ENCODE measurements around the gene NHERF2.
"Not testable (repeated sequence)": the region's sequence is repeated elsewhere in the genome, so short reads cannot be mapped to it uniquely, and the experiment has no call there.

NHERF2 gene

DNA sequence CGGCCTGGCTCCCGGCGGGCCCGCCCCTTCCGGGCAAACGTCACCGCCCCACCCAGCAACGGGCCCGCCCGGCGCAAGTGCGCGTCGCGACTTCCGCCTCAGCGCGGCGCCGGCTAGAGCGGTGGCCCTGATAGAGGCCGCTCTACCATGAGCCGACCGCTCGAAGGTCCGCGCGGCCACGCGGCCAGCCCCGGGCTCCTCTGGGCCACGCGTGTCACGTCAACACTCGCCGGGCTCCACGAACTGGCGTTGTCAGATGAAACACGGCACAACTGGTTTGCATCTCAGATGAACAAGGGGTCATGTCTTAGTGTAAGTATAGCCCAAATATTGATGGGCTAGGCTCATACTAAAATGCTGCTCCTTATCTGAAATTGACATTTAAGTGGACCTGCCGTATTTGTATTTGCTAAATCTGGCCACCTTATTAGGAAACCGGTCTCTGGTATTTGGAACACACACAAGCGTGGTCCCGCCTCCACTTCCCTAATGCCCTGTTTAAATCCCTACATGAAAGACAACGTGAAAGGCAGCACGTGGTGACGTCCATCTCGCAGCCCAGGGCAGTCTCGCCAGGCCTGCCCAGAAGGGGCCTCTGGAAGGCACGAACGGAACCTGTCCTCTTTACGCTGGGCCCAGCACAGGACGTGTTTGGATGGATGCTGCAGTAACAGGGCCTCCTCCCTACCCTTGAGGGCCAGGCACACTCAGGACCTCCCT lies 16.8 kb upstream of the NHERF2 start, which contains the start of gene ZNF598:
Gene ZNF598, minus strand, starts transcription at position 31 of the 720 bp plus-strand sequence.
- H3K4me1 Mint-ChIP-seq: peaks cover 47% of the 10 kb centered on the region
- peak within 1 kb of the TSS; percentile 96 to 97 for H3K4me3 Mint-ChIP-seq
- H3K27me3 Mint-ChIP-seq: no peaks in the 10 kb centered on the region
- peak; percentile 76 to 79 for DNase-seq
- no peaks in the 10 kb centered on the region for H3K9me3 Mint-ChIP-seq
- peak; percentile 93 for ATAC-seq
- peak within 1 kb of the TSS; percentile 97 for H3K27ac Mint-ChIP-seq

DNA sequence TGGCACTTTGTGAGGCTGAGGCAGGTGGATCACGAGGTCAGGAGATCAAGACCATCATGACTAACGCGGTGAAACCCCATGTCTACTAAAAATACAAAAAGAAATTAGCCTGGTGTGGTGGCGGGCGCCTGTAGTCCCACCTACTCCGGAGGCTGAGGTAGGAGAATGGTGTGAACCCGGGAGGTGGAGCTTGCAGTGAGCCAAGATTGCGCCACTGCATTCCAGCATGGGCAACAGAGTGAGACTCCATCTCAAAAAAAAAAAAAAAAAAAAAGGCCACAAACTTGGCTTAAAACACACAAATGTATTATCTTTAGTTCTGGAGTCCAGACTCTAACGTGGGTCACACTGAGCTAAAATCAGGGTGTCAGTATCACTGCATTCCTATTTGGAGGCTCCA lies 15.0 kb upstream of the NHERF2 start:
- not testable (repeated sequence) for H3K27me3 Mint-ChIP-seq, ATAC-seq, DNase-seq, H3K27ac Mint-ChIP-seq, H3K9me3 Mint-ChIP-seq, H3K4me3 Mint-ChIP-seq
- peaks cover 29% of the 10 kb centered on the region for H3K4me1 Mint-ChIP-seq

DNA sequence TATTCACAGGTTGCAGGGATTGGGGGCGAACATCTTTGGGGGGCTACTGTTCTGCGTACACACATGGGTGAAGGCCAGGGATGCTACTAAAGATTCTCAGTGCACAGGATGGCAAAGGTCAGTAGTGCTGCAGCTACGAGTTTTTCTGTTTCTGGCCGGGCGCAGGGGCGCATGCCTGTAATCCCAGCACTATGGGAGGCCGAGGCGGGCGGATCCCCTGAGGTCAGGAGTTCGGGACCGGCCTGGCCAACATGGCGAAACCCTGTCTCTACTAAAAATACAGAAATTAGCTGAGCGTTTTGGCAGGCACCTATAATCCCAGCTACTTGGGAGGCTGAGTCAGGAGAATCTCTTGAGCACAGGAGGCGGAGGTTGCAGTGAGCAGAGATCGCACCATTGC lies 13.2 kb upstream of the NHERF2 start:
- H3K27ac Mint-ChIP-seq: no peak overlapping the region
- H3K4me3 Mint-ChIP-seq: no peak overlapping the region
- ATAC-seq (no peak), DNase-seq (no peak)
- peaks cover 9% of the 10 kb centered on the region for H3K27me3 Mint-ChIP-seq
- H3K9me3 Mint-ChIP-seq: no peaks in the 10 kb centered on the region
- peaks cover 11% of the 10 kb centered on the region for H3K4me1 Mint-ChIP-seq

DNA sequence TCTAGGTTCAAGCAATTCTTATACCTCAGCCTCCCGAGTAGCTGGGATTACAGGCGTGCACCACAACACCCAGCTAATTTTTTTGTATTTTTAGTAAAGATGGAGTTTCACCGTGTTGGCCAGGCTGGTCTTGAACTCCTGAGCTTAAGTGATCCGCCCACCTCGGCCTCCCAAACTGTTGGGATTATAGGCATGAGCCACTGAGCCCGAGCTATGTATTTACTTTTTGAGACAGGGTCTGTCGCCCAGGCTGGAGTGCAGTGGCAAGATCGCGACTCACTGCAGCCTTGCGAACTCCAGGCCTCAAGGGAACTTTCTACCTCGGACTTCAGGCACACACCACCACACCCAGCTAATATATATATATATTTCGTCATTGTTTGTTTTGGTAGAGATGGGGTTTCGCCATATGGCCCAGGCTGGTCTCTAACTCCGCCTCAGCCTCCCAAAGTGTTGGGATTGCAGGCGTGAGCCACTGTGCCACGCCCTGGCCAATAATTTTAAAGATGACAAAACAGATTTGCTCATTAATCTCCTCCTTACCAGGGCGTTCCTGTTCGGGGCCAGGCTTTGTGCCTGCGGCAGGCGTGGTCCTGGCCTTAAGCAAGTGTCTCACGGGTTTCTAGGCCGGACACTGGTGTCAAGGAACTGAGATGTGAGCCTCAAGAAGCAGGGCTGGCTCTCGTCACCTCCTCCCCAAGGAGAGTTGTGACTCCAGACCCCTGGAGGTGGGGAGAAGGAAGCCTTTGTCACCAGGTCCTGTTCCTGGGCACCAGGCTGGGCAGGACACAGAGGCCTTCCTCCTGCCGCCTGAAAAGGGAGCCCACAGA lies 11.4 kb upstream of the NHERF2 start:
- Mint-ChIP-seq H3K4me1 (peaks cover 9% of the 10 kb centered on the region), H3K4me3 (no peak overlapping the region), H3K9me3 (no peaks in the 10 kb centered on the region), H3K27me3 (peaks cover 27% of the 10 kb centered on the region), H3K27ac (peak overlapping the region; percentile 52 to 59)
- ATAC-seq: no peak
- no peak for DNase-seq

DNA sequence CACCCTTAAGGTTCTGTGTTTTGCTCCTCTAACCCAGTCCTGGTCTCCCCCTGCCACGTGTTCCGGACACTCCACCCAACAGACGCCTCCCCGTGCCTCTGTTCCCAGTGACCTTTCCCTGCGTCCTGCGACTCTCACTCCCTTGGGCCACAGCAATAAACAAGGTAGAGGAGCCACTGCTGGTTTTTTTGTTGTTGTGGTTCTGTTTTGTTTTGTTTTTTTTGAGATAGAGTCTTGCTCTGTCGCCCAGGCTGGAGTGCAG lies 10.8 kb upstream of the NHERF2 start:
- H3K9me3 Mint-ChIP-seq: no peaks in the 10 kb centered on the region
- H3K27me3 Mint-ChIP-seq: peaks cover 32% of the 10 kb centered on the region
- H3K4me3 Mint-ChIP-seq: no peak overlapping the region
- ATAC-seq (no peak), DNase-seq (no peak)
- H3K4me1 Mint-ChIP-seq: peaks cover 11% of the 10 kb centered on the region
- no peak overlapping the region for H3K27ac Mint-ChIP-seq

DNA sequence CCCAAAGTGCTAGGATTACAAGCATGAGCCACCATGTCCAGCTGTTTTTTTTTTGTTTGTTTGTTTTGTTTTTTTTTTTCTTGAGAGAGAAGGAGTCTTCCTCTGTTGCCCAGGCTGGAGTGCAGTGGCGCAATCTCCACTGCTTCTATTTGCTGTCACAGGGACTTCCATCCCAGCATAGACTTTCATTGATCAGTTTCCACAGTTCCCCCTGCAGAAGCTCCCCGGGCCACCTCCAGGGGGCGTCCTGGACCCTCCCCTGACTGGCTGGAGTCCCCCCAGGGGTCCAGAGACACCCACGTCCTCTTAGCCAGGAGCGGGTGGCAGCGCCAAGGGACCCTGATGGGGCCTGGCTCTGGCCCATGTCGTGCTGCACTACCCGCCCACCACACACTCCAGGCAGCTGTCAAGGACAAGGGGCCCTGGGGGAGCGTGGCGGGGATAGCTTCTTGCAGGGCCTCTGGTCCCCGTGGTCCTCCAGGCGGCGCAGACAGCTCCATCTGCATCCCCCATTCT lies 10.2 kb upstream of the NHERF2 start:
- Mint-ChIP-seq H3K27me3 (peaks cover 38% of the 10 kb centered on the region), H3K9me3 (no peaks in the 10 kb centered on the region), H3K4me1 (peaks cover 17% of the 10 kb centered on the region), H3K27ac (peak overlapping the region in 1 of 2 donors; percentile 48), H3K4me3 (no peak overlapping the region)
- ATAC-seq (no peak), DNase-seq (no peak)

DNA sequence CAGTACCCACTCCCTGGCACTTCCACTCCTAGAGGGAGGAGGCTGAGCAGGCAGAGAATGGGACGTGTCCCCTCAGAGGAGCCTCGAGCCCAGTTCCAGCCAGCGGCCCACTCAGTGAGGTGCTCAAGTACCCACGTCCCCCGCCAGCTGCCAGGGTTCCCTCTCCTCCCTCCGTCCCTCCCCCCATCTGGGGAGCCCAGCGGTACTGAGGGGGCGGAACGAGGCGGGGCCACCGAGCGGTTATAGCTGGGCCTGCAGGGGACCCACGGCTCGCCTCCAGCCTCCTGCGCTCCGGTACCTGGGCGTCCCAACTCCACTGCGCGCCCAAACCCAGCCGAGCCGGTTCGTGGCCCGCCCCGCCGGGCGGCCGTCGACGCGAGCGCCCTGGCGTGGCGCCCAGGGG lies 7.2 kb upstream of the NHERF2 start, which contains the start of gene NPW:
Gene NPW, plus strand, starts transcription at position 268 of the 403 bp plus-strand sequence.
- ATAC-seq (peak; percentile 33), DNase-seq (peak; percentile 40 to 41)
- Mint-ChIP-seq H3K27ac (peak within 1 kb of the TSS in 1 of 2 donors; percentile 59), H3K9me3 (no peaks in the 10 kb centered on the region), H3K27me3 (peaks cover 55% of the 10 kb centered on the region), H3K4me1 (peaks cover 43% of the 10 kb centered on the region), H3K4me3 (peak within 1 kb of the TSS; percentile 71 to 86)

DNA sequence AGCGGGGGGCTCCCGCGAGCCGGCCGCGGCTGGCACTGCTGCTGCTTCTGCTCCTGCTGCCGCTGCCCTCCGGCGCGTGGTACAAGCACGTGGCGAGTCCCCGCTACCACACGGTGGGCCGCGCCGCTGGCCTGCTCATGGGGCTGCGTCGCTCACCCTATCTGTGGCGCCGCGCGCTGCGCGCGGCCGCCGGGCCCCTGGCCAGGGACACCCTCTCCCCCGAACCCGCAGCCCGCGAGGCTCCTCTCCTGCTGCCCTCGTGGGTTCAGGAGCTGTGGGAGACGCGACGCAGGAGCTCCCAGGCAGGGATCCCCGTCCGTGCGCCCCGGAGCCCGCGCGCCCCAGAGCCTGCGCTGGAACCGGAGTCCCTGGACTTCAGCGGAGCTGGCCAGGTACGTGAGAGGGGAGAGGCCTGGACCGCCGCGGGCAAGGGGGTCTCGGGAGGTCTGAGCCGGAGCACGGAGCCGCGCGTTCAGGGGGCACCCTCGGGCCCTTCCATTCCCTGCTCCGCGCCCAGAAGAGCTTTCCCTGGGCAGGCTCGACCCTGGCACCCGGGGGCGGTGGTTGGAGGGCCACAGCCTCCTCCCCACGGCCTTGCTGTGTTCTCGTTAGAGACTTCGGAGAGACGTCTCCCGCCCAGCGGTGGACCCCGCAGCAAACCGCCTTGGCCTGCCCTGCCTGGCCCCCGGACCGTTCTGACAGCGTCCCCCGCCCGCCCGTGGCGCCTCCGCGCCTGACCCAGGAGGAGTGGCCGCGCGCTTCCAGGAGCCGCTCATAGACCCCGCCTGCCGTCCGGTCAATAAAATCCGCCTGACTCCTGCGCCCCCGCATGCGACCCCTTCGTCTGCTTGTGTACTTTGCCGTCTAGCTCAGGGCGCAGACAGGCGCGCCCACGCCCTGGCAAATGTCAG lies 6.5 kb upstream of the NHERF2 start:
- H3K27ac Mint-ChIP-seq: peak overlapping the region in 1 of 2 donors; percentile 59
- no peaks in the 10 kb centered on the region for H3K9me3 Mint-ChIP-seq
- H3K4me1 Mint-ChIP-seq: peaks cover 44% of the 10 kb centered on the region
- H3K4me3 Mint-ChIP-seq: peak overlapping the region; percentile 71 to 86
- no peak for DNase-seq
- H3K27me3 Mint-ChIP-seq: peaks cover 60% of the 10 kb centered on the region
- no peak for ATAC-seq

DNA sequence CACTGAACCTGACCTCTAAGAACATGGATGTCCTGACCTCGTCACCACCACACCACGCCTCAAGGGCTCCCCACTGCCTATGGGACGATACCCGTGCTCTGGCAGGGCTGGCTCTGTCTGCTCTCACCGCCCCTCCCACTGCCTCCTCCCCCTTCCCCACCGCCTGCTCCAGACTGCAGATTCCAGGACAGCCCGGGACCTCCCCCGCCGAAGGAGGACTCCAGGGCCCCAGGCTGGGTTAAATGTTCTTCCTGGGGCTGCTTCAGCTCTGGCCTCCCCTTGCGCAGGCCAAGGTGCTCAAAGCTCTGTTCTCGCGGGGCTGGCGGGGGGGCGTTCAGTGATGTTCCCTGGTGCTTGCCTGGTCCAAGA lies 4.0 kb upstream of the NHERF2 start:
- DNase-seq (no peak), ATAC-seq (peak; percentile 53)
- peak overlapping the region in 1 of 2 donors; percentile 40 for H3K27ac Mint-ChIP-seq
- peaks cover 75% of the 10 kb centered on the region for H3K27me3 Mint-ChIP-seq
- no peaks in the 10 kb centered on the region for H3K9me3 Mint-ChIP-seq
- peaks cover 51% of the 10 kb centered on the region for H3K4me1 Mint-ChIP-seq
- peak overlapping the region; percentile 80 to 89 for H3K4me3 Mint-ChIP-seq

DNA sequence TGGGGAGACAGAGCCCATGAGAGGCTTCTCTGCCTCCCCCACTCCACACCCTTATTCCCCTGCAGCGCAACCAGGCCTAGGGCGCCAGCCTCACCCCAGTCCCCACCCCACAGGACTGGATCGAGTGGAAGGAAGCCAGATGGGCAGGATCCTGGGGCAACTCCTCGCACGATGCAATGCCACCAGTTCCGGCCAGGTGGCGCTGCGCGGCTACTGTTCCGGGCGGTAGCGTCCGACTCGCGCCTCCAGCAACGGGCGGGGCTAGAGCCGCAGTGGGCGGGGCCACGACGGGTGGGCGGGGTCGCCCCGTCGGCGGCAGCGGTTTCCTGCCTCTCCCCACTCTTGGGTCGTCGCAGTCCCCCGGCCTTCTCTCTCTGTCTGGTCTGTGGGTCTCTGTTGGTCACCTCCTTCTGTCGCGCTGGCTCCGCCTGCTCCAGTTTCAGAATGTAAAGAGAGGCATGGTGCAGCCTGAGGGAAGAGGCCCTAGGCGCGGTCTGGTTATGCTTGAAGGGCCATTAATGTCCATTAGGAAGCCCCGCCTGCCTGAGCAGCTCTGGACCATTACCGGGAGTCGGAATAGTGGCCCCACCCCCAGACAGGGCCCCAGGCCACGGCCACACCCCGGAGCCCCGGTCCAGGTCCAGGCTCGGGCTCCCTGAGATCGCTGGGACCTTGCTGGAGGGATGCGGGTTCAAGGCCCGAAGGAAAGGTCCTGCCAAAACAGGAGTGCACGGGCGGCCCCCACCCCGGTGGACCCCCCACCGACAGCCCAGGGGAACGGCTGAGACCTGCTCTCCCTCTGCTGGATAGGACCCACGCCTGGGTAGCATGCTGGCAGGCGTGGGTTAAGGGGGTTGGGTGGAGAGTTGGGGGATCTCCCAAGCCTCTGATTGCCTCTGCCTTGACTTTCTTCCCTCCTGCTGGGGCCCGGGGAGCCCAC lies 3.3 kb upstream of the NHERF2 start:
- H3K9me3 Mint-ChIP-seq: no peaks in the 10 kb centered on the region

DNA sequence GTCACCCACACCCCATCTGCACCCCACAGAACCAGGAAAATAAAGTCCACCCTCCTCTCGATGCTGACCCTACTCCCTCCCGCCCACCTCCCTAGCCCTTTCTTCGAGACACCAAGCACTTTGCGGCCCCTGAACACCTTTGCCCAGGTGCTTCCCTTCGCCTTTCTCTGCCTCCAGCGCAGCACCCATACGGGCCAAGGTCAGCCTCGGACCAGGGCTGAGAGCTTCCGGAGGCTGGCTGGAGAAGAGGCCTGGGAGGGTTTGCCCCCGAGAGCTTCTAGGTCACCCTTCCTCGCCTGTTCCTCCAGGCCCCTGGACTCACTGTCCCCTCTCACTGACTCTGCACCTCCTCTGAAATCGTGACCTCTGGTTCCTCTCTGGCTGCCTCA lies 2.7 kb upstream of the NHERF2 start:
- peaks cover 69% of the 10 kb centered on the region for H3K27me3 Mint-ChIP-seq
- H3K27ac Mint-ChIP-seq: no peak overlapping the region
- peaks cover 51% of the 10 kb centered on the region for H3K4me1 Mint-ChIP-seq
- H3K4me3 Mint-ChIP-seq: no peak overlapping the region
- H3K9me3 Mint-ChIP-seq: no peaks in the 10 kb centered on the region
- ATAC-seq: no peak
- no peak for DNase-seq

More for the DNA sequence above, 3.3 kb upstream of the NHERF2 start:
- H3K4me1 Mint-ChIP-seq: peaks cover 51% of the 10 kb centered on the region
- DNase-seq (peak; percentile 93 to 96), ATAC-seq (peak; percentile 81)
- peak overlapping the region in 1 of 2 donors; percentile 84 for H3K27ac Mint-ChIP-seq
- H3K4me3 Mint-ChIP-seq: peak overlapping the region; percentile 80 to 89
- H3K27me3 Mint-ChIP-seq: peaks cover 75% of the 10 kb centered on the region

DNA sequence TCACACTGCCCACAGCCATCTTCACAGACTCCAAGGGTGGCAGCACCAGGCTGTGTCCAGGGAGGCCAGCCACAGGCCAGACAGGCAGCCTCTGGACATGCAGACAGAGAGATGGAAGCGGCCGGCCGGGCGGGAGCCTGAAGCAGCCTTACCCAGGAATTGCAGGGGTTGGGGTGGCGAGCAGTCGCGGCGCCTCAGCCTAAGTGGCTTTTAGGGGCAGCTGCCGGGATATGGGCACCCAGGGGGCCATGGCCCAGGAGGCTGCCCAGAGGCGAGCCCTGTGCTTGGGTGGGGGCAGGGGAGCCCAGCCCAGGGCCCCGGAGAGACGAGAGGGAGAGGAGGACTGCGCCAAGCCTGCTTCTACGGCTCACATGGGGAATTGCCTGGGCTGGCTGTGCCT lies 1.5 kb upstream of the NHERF2 start:
- Mint-ChIP-seq H3K27ac (peak overlapping the region in 1 of 2 donors; percentile 84), H3K27me3 (peaks cover 58% of the 10 kb centered on the region), H3K4me3 (peak overlapping the region in 1 of 2 donors; percentile 74), H3K4me1 (peaks cover 46% of the 10 kb centered on the region), H3K9me3 (no peaks in the 10 kb centered on the region)
- ATAC-seq: no peak
- DNase-seq: no peak

DNA sequence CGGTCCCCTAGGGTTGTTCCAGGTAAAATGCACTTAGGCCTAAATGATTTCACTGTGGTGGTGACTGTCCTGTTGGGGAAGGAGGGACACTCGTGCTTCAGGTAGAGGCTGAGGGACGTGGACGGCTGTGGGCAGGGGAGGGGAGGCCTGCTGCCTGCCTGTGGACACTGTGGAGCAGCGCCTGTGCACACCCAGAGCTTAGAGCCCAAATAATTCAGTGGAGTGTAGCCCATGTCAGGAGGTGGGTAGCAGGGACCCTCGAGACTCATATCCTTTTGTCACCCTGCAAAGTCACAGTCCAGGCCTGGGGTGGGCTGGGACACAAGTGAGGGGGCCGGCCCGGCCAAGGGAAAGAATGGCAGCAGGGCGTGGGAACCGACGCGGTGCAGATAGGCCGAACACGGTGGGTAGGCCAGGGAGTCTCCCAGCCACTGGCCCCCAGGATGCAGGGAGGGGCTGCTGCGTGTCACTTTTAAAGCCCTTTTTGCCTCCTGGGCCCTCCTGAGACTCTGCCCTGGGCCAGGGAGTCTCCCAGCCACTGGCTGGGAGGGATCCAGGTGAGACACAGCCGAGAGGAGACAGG lies 733 bp upstream of the NHERF2 start:
- ATAC-seq: no peak
- Mint-ChIP-seq H3K4me1 (peaks cover 39% of the 10 kb centered on the region), H3K27me3 (peaks cover 51% of the 10 kb centered on the region), H3K4me3 (peak overlapping the region; percentile 32 to 74), H3K9me3 (no peaks in the 10 kb centered on the region), H3K27ac (peak overlapping the region in 1 of 2 donors; percentile 91)
- no peak for DNase-seq

Data from stimulated activated naive CD8-positive, alpha-beta T cell treated with anti-CD3 and anti-CD28 coated beads, Interleukin-15, amount 100 ng/mL, for 72 hours (primary cell).